Esophagus squamous epithelium (tissue), 4 donors: ENCODE measurements around the gene SMOC1.

Experiments
- POLR2A ChIP-seq, 4 donors: fragments of 450-650 bp; IDR thresholded peaks; one replicate each; pipeline ENCODE4 v1.6.1; 2017; ENCODE audit warnings: antibody characterized with exemption in 4 of 4, mild to moderate bottlenecking in 4 of 4, moderate library complexity in 3 of 4
- TF ChIP-seq, protein P1 (sequence below), 6 experiments: fragments of 450-650 bp in 4 of 6; fragments of 200-600 bp in 2 of 6; sonication (generic) in 2 of 6; IDR thresholded peaks; one replicate each; pipeline ENCODE4 v1.5.1; 2016 to 2019; ENCODE audit warnings: antibody characterized with exemption in 6 of 6, mild to moderate bottlenecking in 4 of 6, moderate library complexity in 4 of 6

DNA sequence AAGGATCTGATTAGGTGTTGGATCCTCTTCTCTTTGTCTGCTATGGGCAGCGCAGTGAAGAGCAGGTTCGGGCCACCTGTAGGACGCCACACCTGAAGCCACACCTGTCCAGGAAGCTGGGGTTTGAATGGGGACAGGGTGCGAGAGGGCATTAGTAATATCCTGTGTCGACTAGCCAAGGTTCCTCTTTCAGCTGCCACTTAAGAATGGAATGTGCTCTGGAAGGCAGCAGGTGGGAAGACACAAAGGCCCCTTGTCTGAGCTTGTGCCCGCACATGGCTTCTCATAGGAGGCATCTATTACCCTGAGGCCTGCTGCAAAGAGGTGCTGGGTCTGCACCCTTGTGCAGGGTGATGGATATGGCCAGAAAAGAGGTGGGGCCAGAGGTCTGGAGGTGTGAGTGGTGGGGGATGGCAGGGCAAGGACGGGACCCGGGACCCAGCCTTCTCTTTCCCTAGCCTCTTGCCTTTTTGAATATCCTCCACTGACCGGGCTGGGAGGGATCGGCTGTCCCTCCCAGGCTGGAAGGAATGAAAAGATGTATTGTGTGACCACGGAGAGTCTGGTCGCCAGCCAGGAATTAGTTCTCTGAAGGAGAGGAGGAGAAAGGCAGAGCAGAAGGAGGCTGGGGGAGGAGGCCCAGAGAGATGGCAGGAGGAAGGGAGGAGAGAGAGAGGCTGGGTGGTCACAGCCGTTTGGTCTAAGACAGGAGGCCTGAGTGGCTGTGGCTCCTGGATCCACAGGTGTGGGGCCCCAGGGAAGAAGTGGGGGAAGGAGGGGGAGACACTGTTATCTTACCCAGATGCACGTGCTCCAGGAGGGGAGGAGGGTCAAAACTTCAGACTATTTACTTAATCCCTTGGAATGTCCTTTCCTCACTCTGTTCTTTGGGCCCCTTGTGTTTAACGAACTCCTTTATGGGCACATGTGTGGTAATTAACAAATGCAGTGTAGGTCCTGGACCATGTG is 101.5 kb downstream of the SMOC1 start:
- TF ChIP-seq, protein P1, sequence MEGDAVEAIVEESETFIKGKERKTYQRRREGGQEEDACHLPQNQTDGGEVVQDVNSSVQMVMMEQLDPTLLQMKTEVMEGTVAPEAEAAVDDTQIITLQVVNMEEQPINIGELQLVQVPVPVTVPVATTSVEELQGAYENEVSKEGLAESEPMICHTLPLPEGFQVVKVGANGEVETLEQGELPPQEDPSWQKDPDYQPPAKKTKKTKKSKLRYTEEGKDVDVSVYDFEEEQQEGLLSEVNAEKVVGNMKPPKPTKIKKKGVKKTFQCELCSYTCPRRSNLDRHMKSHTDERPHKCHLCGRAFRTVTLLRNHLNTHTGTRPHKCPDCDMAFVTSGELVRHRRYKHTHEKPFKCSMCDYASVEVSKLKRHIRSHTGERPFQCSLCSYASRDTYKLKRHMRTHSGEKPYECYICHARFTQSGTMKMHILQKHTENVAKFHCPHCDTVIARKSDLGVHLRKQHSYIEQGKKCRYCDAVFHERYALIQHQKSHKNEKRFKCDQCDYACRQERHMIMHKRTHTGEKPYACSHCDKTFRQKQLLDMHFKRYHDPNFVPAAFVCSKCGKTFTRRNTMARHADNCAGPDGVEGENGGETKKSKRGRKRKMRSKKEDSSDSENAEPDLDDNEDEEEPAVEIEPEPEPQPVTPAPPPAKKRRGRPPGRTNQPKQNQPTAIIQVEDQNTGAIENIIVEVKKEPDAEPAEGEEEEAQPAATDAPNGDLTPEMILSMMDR (IDR thresholded peaks at IDR 0.05): no peak
- no peak for TF ChIP-seq POLR2A (IDR thresholded peaks at IDR 0.05)
